ENCODE measurements around the gene EIF4G2. TPM values are rescaled to one million over a fixed set of nuclear protein-coding genes. Genes with fewer than 3 reads are reported as not detected.

The EIF4G2 gene
- total and polyA plus RNA-seq, 2 of the 8 experiments (the other 6 are each of a cell fraction or from before 2014, with no cell fraction given): 438 to 964 TPM

DNA sequence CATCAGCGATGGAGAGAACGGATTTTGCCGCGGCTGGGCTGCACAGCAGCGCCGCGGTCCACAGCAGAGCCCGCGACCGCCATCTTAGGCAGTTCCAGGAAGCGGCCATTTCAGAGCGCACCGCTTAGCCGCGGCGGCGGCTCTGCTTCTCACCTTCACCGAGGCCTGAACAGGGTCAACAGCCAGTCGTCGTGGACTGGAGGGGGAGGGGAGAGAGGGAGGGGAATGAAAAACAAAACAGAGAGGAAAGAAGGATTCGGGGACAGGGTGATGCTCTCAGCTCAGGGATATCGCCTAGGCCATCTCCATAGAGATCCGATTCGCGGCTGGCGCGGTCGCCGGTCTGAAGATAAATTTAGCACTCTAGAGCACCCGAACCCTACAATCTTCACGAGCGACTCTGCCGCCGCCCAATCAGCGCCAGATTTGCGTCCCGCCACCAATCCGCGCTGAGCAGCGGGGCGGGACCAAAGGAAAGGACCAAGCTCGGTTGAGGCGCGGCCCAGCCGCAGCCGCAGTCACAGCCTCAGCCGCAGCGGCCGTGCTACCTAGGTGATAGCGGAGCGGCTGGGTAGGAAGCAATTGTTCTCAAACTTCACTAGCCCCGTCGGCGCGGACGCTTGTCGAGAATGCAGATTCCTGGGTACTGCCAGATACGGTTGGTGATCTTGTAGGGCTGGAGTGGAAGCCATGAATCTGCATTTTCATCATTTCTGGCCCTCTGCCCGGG lies 49.1 kb upstream of the EIF4G2 start, which contains the start of gene ZBED5 (continued):
- TF ChIP-seq EZH2 (IDR thresholded peaks at IDR 0.05; ENCODE audit: low read depth, low read length, severe bottlenecking): no peak
- TF ChIP-seq CHD1 (IDR thresholded peaks at IDR 0.05; ENCODE audit: low read depth, low read length): no peak
- TF ChIP-seq BCL11A (IDR thresholded peaks at IDR 0.05; ENCODE audit: low read depth in 2 of 2, low read length in 2 of 2): no peak
- no peak for TF ChIP-seq CTBP2 (IDR thresholded peaks at IDR 0.05; ENCODE audit: borderline replicate concordance, insufficient read depth, insufficient read length, low read length)
- peak; percentile 61; the same call in 1 of the 2 replicates for TF ChIP-seq KDM1A (IDR thresholded peaks at IDR 0.05; ENCODE audit: borderline replicate concordance, low read length)
- no peak for TF ChIP-seq USF2 (IDR thresholded peaks at IDR 0.05; ENCODE audit: low read length)
- no peak for TF ChIP-seq CBX8 (IDR thresholded peaks at IDR 0.05; ENCODE audit: borderline replicate concordance, low read depth, low read length)
- no peak for TF ChIP-seq POU5F1 (IDR thresholded peaks at IDR 0.05; ENCODE audit: low read depth, low read length)
- no peak for TF ChIP-seq EGR1 (IDR thresholded peaks at IDR 0.05; ENCODE audit: borderline replicate concordance, low read depth, low read length)
- TF ChIP-seq RAD21 (IDR thresholded peaks at IDR 0.05 in 1 of 2, conservative IDR thresholded peaks at IDR 0.05 in 1 of 2; ENCODE audit: low read depth in 2 of 2, low read length in 2 of 2): 0 out of 4 replicates have a peak, but pooled peaks have one; percentile 4
- peak; percentile 80 for TF ChIP-seq TBP (IDR thresholded peaks at IDR 0.05; ENCODE audit: low read depth, low read length)
- no peak for TF ChIP-seq SIRT6 (IDR thresholded peaks at IDR 0.05; ENCODE audit: low read length)
- no peak for TF ChIP-seq RNF2 (IDR thresholded peaks at IDR 0.05; ENCODE audit: borderline replicate concordance, low read depth, low read length, missing control alignments, poor library complexity, severe bottlenecking)
- TF ChIP-seq CHD2 (IDR thresholded peaks at IDR 0.05; ENCODE audit: low read length): peak; percentile 79
- peak in 1 of 2 experiments; percentile 56; a peak in 1 of 4 replicates for TF ChIP-seq HDAC2 (IDR thresholded peaks at IDR 0.05; ENCODE audit: borderline replicate concordance in 1 of 2, low read depth in 2 of 2, low read length in 2 of 2)
- TF ChIP-seq CREB1 (IDR thresholded peaks at IDR 0.05): peak; percentile 64
- no peak for TF ChIP-seq HDAC6 (IDR thresholded peaks at IDR 0.05; ENCODE audit: low read depth, low read length)
- no peak for TF ChIP-seq MAFK (IDR thresholded peaks at IDR 0.05; ENCODE audit: low read depth, low read length)
- peak; percentile 84; the same call in 1 of the 2 replicates for TF ChIP-seq KDM5A (IDR thresholded peaks at IDR 0.05; ENCODE audit: low read length)
- TF ChIP-seq EP300 (IDR thresholded peaks at IDR 0.05; ENCODE audit: borderline replicate concordance in 1 of 2, low read depth in 2 of 2, low read length in 2 of 2): no peak

Measured in H1 (cell line).